ENCODE results near the gene HYDIN.

Gene HYDIN

GRCh38 chr16:70781800-70782199 lies 448.7 kb downstream of the HYDIN start:
- no peak for DNase-seq

- no peak for DNase-seq
Observed at GRCh38 chr16:70780546-70780945, 450.0 kb downstream of the HYDIN start.

DNA sequence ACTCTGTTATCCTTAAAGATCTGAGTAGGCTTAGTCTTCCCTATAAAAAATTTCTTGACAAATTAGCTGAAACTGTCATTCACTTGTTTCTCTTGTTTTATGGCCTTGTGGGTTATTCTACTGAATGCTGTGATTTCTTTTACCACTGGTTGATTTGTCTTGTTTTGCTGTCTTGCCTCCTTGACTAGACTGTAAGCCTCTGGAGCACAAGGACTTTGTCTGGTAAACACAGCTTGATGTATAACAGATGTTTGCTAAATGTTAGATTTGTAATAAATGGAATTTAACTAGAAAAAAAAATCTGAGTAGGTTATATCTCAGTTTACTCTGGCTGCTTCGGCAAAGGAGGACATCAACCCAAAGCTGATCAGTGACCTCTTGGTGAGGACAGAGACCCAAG lies 451.2 kb downstream of the HYDIN start:
- DNase-seq, result no peak

- DNase-seq, result no peak
Observed at GRCh38 chr16:70778901-70779309, 451.6 kb downstream of the HYDIN start.

DNA sequence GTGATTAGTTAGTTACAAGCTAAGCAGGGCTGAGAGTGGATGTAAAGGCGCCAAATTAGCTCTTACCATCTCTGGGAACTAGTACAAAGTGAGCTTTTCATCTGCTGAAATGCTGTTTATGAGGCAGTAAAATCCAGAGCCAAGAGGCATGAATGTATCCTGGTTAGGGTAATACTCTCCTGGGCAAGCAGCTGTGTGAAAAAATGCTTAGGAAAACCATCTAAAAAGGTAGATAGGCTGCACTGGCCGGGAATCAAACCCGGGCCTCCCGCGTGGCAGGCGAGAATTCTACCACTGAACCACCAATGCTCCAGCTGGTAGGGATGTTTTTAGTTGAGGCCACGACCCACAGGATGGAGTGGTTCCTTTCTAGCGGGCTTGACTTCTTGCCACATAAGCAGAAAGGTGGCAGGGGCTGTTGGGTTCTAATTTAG lies 452.5 kb downstream of the HYDIN start:
- no peak for DNase-seq

- no peak for DNase-seq
Observed at GRCh38 chr16:70777496-70777895, 453.0 kb downstream of the HYDIN start.

GRCh38 chr16:70775399-70775798 lies 455.1 kb downstream of the HYDIN start:
- DNase-seq, result no peak

DNA sequence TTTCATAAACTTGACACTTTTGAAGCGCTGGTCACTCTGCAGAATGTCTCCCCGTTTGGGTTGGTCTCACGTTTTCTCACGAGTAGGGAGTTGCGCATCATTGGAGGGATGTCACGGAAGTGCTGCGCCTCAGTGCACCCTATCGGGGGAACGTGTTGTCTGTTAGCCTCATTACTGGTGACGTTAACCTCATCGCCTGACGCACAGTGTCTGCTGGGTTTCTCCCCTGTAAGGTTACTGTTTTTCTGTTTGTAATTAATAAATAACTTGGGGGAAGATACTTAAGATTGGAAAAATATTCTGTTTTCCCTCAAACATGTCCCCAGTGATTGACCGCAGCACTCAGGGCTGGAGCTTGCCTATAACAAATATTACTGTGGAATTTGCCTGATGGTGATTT lies 456.3 kb downstream of the HYDIN start:
- no peak for DNase-seq

- DNase-seq, result no peak
Observed at GRCh38 chr16:70772493-70772892, 458.0 kb downstream of the HYDIN start.

DNA sequence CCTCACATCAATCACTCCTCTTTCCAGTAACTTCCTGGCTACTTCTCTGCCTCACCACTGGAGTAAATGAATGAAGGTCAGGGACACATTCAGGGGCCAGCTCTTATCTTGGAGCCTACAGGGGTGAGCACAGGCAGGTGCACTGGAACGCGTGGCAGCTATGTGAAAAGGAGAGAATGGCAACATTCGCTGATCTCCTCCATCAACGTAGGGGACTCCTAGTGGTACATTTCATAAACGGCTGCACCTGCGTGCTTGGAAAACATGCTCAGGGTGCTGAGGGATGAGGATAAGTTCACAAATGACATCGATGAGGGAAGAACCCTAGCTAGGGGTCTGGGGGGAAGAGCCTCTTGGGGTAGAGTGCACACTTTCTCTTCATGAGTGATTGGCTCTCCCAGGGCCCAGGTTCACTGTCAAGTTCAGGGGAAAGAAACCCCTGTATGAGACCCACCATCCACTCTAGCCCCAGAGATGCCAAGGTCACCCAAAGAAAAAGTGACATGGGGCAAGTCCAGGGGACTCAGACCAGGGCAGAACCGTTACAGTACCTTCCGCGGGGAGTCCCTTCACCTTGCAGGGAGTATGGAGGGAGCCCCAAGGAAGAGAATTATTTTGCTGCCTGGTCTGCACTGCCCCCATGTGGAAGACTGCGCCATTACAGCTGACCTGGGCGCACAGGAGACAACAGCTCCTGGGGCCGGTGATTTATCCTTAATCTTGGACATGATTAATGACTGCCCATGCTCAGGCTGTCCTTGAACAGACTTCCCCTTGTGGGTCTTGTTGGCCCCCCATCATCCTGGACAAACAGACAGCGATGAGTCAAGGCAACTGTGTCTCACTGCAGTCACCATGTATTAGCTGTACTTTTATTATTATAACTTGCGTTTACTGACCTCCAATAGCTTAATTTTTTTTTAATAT lies 459.6 kb downstream of the HYDIN start:
- no peak for DNase-seq

DNA sequence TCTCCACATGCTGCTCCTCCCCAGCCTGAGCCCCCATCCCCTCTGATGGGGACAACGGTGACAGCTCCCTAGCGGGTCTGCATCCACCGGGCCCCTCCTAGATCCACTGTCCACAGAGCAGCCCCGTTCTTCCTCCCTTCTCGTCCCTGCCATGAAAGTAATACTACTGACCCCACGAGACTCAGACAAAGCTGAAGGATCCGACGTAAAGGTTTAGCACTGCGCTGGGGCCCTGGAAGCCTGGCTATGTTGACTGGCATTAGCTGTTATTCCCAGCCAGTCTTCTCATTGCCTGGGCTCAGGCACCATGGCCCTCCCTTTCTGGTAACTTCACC lies 460.3 kb downstream of the HYDIN start:
- DNase-seq, result no peak

- DNase-seq, result no peak
Observed at GRCh38 chr16:70769761-70770160, 460.8 kb downstream of the HYDIN start.

- DNase-seq, result no peak
Observed at GRCh38 chr16:70769131-70769530, 461.4 kb downstream of the HYDIN start.

DNA sequence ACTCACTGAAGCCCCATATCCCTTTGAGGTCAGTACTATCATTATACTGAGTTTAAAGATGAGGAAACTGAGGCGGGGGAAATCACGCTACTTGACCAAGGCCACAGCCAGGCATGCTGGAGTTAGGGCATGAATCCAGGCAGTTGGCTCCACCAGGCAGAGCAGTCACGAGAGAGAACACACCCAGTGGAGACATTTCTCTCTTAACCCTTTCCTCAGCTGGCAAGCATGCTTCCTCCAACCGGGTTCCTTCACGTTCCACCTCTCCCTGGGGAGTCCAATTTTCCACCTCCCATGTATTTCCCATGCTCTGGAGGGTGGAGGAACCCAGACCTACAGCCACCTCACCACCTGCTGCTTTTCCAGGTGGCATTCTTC lies 462.3 kb downstream of the HYDIN start:
- DNase-seq, result no peak

DNA sequence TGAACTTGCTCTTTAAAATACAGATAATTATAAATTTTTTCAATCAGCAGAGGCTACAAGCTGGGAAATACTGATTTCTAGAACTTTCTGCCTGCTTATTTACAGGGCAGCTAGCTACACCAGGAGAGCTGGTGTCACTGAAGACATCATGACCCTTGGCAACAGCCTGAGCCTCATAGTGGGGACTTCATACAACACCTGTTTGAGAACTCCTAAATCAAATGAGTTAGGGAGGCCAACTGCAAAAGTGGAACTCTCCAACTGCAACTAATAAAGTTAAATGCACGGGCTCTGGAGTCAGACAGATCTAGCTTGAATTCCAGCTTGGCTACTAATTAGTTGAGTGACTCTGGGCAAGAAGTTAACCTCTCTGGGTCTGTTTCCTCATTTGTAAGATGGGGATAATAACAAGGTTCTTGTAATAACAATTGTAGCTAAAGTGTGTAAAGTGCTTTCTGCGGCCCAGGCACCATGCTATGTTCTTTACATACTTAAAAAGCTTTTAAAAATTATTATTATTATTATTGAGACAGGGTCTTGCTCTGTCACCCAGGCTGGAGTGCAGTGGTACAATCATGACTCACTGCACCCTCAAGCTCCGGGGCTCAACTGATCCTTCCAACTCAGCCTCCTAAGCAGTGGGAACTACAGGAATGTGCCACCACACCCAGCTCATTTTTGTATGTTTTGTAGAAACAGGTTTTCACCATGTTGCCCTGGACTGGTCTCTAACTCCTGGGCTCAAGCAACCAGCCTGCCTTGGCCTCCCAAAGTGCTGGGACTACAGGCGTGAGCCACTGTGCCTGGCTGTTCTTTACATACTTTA lies 462.9 kb downstream of the HYDIN start:
- no peak for DNase-seq

- DNase-seq, result no peak
Observed at GRCh38 chr16:70766658-70767057, 463.9 kb downstream of the HYDIN start.

DNA sequence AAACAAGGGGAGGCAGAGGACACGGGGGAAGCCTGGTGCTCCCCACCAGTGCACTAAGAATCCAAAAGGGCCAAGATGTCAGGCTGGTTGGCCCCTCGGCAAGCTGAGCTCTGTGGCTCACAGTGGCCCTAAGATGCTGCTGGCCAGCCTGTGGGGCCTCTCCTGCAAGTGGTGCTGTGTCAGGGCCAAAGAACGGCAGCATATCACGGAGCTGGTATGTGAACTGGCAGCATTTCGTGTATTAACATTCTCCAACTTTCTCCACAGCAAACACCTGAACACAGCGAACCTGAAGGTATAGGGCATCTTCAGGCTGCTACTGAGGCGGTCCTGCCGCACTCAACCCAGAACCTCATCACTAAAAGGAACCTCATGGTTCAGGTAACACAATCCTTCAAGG lies 464.3 kb downstream of the HYDIN start:
- no peak for DNase-seq

- no peak for DNase-seq
Observed at GRCh38 chr16:70765491-70765890, 465.0 kb downstream of the HYDIN start.

DNA sequence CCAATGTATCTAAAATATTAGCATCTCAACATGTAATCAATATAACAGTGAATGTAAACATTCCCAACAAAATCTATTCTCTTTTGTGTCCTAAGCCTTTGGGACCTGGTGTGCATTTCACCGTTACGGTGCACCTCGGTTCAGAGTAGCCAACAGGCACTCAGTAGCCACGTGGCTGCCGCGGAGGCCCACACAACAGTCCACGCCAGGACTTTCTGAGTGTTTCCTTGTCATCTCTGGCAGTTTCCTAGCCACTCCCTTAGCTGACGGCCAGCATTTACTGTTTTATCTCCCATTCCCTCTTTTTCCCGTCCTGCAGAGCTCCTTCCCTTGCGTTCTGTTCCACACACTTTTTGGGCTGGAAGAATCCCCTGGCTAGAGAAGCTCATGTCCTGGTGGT lies 465.9 kb downstream of the HYDIN start:
- DNase-seq, result no peak

DNA sequence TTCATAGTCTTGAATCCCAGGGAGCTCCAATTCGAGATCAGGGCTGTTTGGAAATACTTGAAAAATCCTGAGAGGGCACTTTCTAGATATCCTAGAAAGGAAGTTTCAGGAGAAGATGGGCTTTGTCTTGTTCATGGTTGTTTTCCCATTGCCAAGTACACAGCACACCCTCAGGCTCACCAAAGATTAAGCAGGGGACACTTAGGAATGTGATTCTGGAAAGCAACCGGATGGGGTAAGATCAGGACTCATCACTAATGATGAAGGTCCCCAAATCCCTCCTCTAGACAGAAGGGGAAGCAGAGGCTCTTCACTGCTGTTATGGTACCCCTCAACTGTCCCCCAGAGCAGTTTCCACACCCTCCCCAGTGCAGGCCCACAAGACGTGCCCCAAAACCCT lies 470.3 kb downstream of the HYDIN start:
- no peak for DNase-seq

- DNase-seq, result no peak
Observed at GRCh38 chr16:70759666-70760065, 470.9 kb downstream of the HYDIN start.

DNA sequence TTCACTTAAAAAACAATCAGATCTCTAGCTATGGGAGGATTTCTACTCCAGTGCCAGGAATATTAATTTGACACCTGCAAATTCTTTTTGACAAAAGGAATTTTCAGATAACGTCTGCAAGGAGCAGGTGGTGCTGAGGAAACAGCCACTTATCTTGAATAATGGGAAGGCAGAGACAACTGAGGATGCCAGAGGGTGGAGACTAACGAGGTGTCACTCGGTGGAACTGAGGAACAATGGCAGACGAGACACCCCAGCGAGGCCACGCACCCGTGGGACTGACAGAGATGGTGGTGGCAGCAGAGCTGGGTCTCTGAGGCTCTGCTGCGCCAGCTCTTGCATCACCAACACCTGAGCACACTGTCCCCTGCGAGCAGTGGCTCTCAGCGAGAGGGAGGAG lies 471.7 kb downstream of the HYDIN start:
- no peak for DNase-seq
